Testis (tissue), 2 donors: ENCODE measurements around the gene PDK2.

Experiments used
- POLR2A ChIP-seq: fragments of 450-650 bp; IDR thresholded peaks from one replicate; pipeline ENCODE4 v1.6.1; 2017; ENCODE audit warnings: antibody characterized with exemption, mild to moderate bottlenecking, moderate library complexity
- TF ChIP-seq, protein P1 (sequence below), 3 experiments: fragments of 450-650 bp in 2 of 3; fragments of 200-600 bp in 1 of 3; sonication (generic) in 1 of 3; IDR thresholded peaks; one replicate each; pipeline ENCODE4 v1.5.1; 2016 to 2019; ENCODE audit warnings: antibody characterized with exemption in 3 of 3, mild to moderate bottlenecking in 2 of 3, moderate library complexity in 1 of 3

DNA sequence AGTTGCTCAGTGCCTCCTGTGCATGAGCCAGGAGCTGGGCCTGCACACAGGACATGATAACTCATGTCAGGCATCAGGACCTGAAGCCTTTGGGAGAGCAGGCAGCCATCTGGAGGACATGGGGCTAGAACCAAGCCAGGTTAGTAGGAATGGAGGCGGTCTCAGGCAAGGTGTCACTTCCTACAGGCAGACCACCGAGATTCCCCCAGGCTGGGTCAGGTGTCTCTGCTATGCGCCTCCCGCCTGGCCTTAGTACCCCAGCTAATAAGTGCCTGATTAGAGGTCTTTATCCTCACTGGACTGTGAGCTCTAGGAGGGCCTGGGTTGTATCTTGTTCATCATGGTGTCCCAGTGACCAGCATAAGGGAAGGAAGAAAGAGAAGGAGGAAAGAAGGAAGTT is 19.2 kb downstream of the PDK2 start:
- TF ChIP-seq POLR2A = no peak
- TF ChIP-seq, protein P1, sequence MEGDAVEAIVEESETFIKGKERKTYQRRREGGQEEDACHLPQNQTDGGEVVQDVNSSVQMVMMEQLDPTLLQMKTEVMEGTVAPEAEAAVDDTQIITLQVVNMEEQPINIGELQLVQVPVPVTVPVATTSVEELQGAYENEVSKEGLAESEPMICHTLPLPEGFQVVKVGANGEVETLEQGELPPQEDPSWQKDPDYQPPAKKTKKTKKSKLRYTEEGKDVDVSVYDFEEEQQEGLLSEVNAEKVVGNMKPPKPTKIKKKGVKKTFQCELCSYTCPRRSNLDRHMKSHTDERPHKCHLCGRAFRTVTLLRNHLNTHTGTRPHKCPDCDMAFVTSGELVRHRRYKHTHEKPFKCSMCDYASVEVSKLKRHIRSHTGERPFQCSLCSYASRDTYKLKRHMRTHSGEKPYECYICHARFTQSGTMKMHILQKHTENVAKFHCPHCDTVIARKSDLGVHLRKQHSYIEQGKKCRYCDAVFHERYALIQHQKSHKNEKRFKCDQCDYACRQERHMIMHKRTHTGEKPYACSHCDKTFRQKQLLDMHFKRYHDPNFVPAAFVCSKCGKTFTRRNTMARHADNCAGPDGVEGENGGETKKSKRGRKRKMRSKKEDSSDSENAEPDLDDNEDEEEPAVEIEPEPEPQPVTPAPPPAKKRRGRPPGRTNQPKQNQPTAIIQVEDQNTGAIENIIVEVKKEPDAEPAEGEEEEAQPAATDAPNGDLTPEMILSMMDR (IDR thresholded peaks at IDR 0.05) = no peak
